Thoracic aorta (tissue), 2 donors: ENCODE measurements around the gene GUCD1. TPM values are rescaled to one million over a fixed set of nuclear protein-coding genes. Genes with fewer than 3 reads are reported as not detected.

Source experiments
- ATAC-seq: fragments of 150-250 bp; one replicate; pipeline ENCODE4 v1.8.0; 2017; ENCODE audit warnings: low read depth; ENCODE audit not compliant: insufficient number of reproducible peaks, low FRiP score
- DNase-seq: peaks from one replicate; pipeline ENCODE4 v3.0.0-alpha.2; 2020; ENCODE audit warnings: low spot score
- H3K27ac ChIP-seq, 2 donors: fragments of 200-600 bp; sonication (generic); 1 replicate in 1 of 2; 2 replicates in 1 of 2; pipeline ENCODE4 v1.5.1; 2016; ENCODE audit warnings: mild to moderate bottlenecking in 2 of 2, moderate library complexity in 2 of 2
- H3K27me3 ChIP-seq: fragments of 200-600 bp; sonication (generic); replicated peaks from 2 replicates; pipeline ENCODE4 v1.6.0; 2016; ENCODE audit warnings: mild to moderate bottlenecking; ENCODE audit not compliant: insufficient read depth
- H3K36me3 ChIP-seq: fragments of 200-600 bp; sonication (generic); one replicate; pipeline ENCODE4 v1.5.1; 2016
- H3K4me1 ChIP-seq, 2 donors: fragments of 200-600 bp; sonication (generic); 1 replicate in 1 of 2; 2 replicates in 1 of 2; pipeline versions ENCODE4 v1.5.1 to v1.6.0; 2016; ENCODE audit warnings: low read depth in 2 of 2, mild to moderate bottlenecking in 1 of 2; ENCODE audit not compliant: control insufficient read depth in 1 of 2
- H3K4me3 ChIP-seq: fragments of 200-600 bp; sonication (generic); 2 replicates; pipeline ENCODE4 v1.5.1; 2016; ENCODE audit warnings: mild to moderate bottlenecking
- H3K9me3 ChIP-seq: fragments of 200-600 bp; sonication (generic); 2 replicates; pipeline ENCODE4 v1.5.1; 2016
- CTCF ChIP-seq: fragments of 200-600 bp; sonication (generic); IDR thresholded peaks from one replicate; pipeline ENCODE4 v1.5.1; 2019; ENCODE audit warnings: antibody characterized with exemption
- total RNA-seq, 2 donors: library from RNA; depleted of rRNA; stranded (reverse); fragments of >200 nt; gene quantifications; one replicate each; pipeline versions ENCODE4 v1.1.0 to v1.2.3, GENCODE V29; 2016

GUCD1 gene
- total RNA-seq, 2 donors from 2014 or later: 81.9 to 83.4 TPM

- ATAC-seq (no peak), DNase-seq (no peak)
- H3K27me3 ChIP-seq: no peaks in the 10 kb centered on the region
- TF ChIP-seq CTCF: no peak
- H3K4me1 ChIP-seq: peaks cover 5 to 9% of the 10 kb centered on the region in 2 donors
- H3K36me3 ChIP-seq: peaks cover 16% of the 10 kb centered on the region
- no peaks in the 10 kb centered on the region for H3K9me3 ChIP-seq
- no peak overlapping the region for H3K27ac ChIP-seq
- no peak overlapping the region for H3K4me3 ChIP-seq
Measured at GRCh38 chr22:24578355-24579257, 23.7 kb upstream of the GUCD1 start.

- Histone ChIP-seq H3K9me3 (no peaks in the 10 kb centered on the region), H3K27me3 (no peaks in the 10 kb centered on the region), H3K4me3 (no peak overlapping the region), H3K4me1 (no peaks in the 10 kb centered on the region), H3K27ac (no peak overlapping the region), H3K36me3 (peaks cover 31% of the 10 kb centered on the region)
- no peak for ATAC-seq
- DNase-seq: no peak
- no peak for TF ChIP-seq CTCF
Measured at GRCh38 chr22:24576778-24577177, 21.8 kb upstream of the GUCD1 start.

GRCh38 chr22:24571266-24571665, 16.3 kb upstream of the GUCD1 start:
- DNase-seq (no peak), ATAC-seq (no peak)
- no peak overlapping the region for H3K4me3 ChIP-seq
- H3K4me1 ChIP-seq: peaks cover 0 to 4% of the 10 kb centered on the region in 2 donors
- peaks cover 48% of the 10 kb centered on the region for H3K36me3 ChIP-seq
- TF ChIP-seq CTCF: no peak
- no peaks in the 10 kb centered on the region for H3K27me3 ChIP-seq
- no peak overlapping the region for H3K27ac ChIP-seq
- no peaks in the 10 kb centered on the region for H3K9me3 ChIP-seq

GRCh38 chr22:24567668-24568067, 12.7 kb upstream of the GUCD1 start:
- Histone ChIP-seq H3K9me3 (no peaks in the 10 kb centered on the region), H3K36me3 (peaks cover 29% of the 10 kb centered on the region), H3K27me3 (no peaks in the 10 kb centered on the region), H3K4me1 (peaks cover 0 to 12% of the 10 kb centered on the region in 2 donors), H3K4me3 (no peak overlapping the region), H3K27ac (no peak overlapping the region)
- no peak for TF ChIP-seq CTCF
- no peak for ATAC-seq
- DNase-seq: no peak

- Histone ChIP-seq H3K4me1 (peaks cover 0 to 12% of the 10 kb centered on the region in 2 donors), H3K4me3 (no peak overlapping the region), H3K36me3 (peaks cover 23% of the 10 kb centered on the region), H3K27me3 (no peaks in the 10 kb centered on the region), H3K27ac (no peak overlapping the region), H3K9me3 (no peaks in the 10 kb centered on the region)
- ATAC-seq (no peak), DNase-seq (no peak)
- no peak for TF ChIP-seq CTCF
Measured at GRCh38 chr22:24566899-24567511, 12.1 kb upstream of the GUCD1 start.
